Prostate gland (tissue), 2 donors: ENCODE results near the gene TNS3. TPM values are rescaled to one million over a fixed set of nuclear protein-coding genes. Genes with fewer than 3 reads are reported as not detected.

Experiments used
- DNase-seq: peaks from one replicate; pipeline ENCODE4 v3.0.0-alpha.2; 2019; ENCODE audit warnings: low spot score
- H3K27ac ChIP-seq, 2 donors: fragments of 200-600 bp; sonication (generic); 2 replicates each; pipeline ENCODE4 v1.5.1; 2017 to 2019
- H3K27me3 ChIP-seq: fragments of 200-600 bp; sonication (generic); replicated peaks from 2 replicates; pipeline ENCODE4 v1.5.1; 2019; ENCODE audit not compliant: insufficient read depth
- H3K36me3 ChIP-seq, 2 donors: fragments of 200-600 bp; sonication (generic); 1 replicate in 1 of 2; 2 replicates in 1 of 2; pipeline versions ENCODE4 v1.5.1 to v1.8.1; 2017 to 2019
- H3K4me1 ChIP-seq: fragments of 200-600 bp; sonication (generic); replicated peaks from 2 replicates; pipeline ENCODE4 v1.5.1; 2019
- H3K4me3 ChIP-seq, 2 donors: fragments of 200-600 bp; sonication (generic); 2 replicates each; pipeline ENCODE4 v1.5.1; 2017 to 2019
- H3K9me3 ChIP-seq: fragments of 200-600 bp; sonication (generic); 2 replicates; pipeline ENCODE4 v1.5.1; 2017
- CTCF ChIP-seq, 4 experiments: fragments of 200-600 bp in 2 of 4; fragments of 450-650 bp in 2 of 4; sonication (generic) in 2 of 4; IDR thresholded peaks; 1 replicate in 3 of 4; 2 replicates in 1 of 4; pipeline ENCODE4 v1.5.1; 2016 to 2019; ENCODE audit warnings: antibody characterized with exemption in 4 of 4, mild to moderate bottlenecking in 2 of 4, moderate library complexity in 2 of 4
- POLR2A ChIP-seq: fragments of 450-650 bp; IDR thresholded peaks from one replicate; pipeline ENCODE4 v1.6.1; 2016; ENCODE audit warnings: antibody characterized with exemption, mild to moderate bottlenecking
- POLR2AphosphoS5 ChIP-seq: sonication (generic); formaldehyde crosslinking; IDR thresholded peaks from one replicate; pipeline ENCODE4 v1.6.1; 2017; ENCODE audit warnings: antibody characterized with exemption
- WGBS: methylation state at CpG from one replicate; pipeline ENCODE4 v1.1.5; 2018; 5-methylcytosine and 5-hydroxymethylcytosine counted together
- intact Hi-C: fragments of 100-400 bp; cut with DNase I; formaldehyde crosslinking; loops from one replicate; pipeline ENCODE4 v1.14.2; 2022
- total RNA-seq, 2 donors: library from RNA; depleted of rRNA; stranded (reverse); fragments of >200 nt; gene quantifications; one replicate each; pipeline ENCODE4 v1.1.0, GENCODE V29; 2016

TNS3 gene
- total RNA-seq, 2 donors from 2014 or later = 19.5 to 95.8 TPM

GRCh38 chr7:47373871-47374451 is 207.9 kb downstream of the TNS3 start:
- no peak for DNase-seq
- intact Hi-C loops = no loop called here
- 86% methylated on average over 8 of the region's 8 CpGs for WGBS
- H3K4me3 ChIP-seq = no peak overlapping the region
- H3K9me3 ChIP-seq = no peaks in the 10 kb centered on the region
- H3K4me1 ChIP-seq = no peaks in the 10 kb centered on the region
- no peaks in the 10 kb centered on the region for H3K27me3 ChIP-seq
- H3K27ac ChIP-seq = no peak overlapping the region
- H3K36me3 ChIP-seq = no peaks in the 10 kb centered on the region
- TF ChIP-seq POLR2AphosphoS5 (no peak), POLR2A (no peak), CTCF (IDR thresholded peaks at IDR 0.05) (no peak)

- no peak overlapping the region for H3K4me3 ChIP-seq
- H3K27me3 ChIP-seq = no peaks in the 10 kb centered on the region
- WGBS = 18% methylated on average over 10 of the region's 10 CpGs
- TF ChIP-seq POLR2AphosphoS5 (peak; percentile 59), POLR2A (no peak)
- H3K27ac ChIP-seq = no peak overlapping the region
- H3K36me3 ChIP-seq = peaks cover 0 to 3% of the 10 kb centered on the region in 2 donors
- no peaks in the 10 kb centered on the region for H3K4me1 ChIP-seq
- intact Hi-C loops = no loop called here
- DNase-seq = peak; percentile 76
- no peaks in the 10 kb centered on the region for H3K9me3 ChIP-seq
These were observed 210.1 kb downstream of the TNS3 start for GRCh38 chr7:47371733-47372368.

GRCh38 chr7:47371317-47371716 is 210.6 kb downstream of the TNS3 start:
- DNase-seq = no peak
- Histone ChIP-seq H3K27ac (no peak overlapping the region), H3K4me1 (no peaks in the 10 kb centered on the region), H3K27me3 (no peaks in the 10 kb centered on the region), H3K36me3 (peaks cover 0 to 3% of the 10 kb centered on the region in 2 donors), H3K4me3 (no peak overlapping the region), H3K9me3 (no peaks in the 10 kb centered on the region)
- TF ChIP-seq POLR2A (no peak), POLR2AphosphoS5 (no peak), CTCF (IDR thresholded peaks at IDR 0.05) (no peak)
- WGBS = 76% methylated on average over 1 of the region's 1 CpG
- intact Hi-C loops = no loop called here

- Histone ChIP-seq H3K4me1 (no peaks in the 10 kb centered on the region), H3K9me3 (no peaks in the 10 kb centered on the region), H3K27me3 (no peaks in the 10 kb centered on the region), H3K27ac (no peak overlapping the region), H3K36me3 (peaks cover 0 to 3% of the 10 kb centered on the region in 2 donors), H3K4me3 (no peak overlapping the region)
- intact Hi-C loops = no loop called here
- no peak for TF ChIP-seq POLR2A
- no peak for TF ChIP-seq CTCF (IDR thresholded peaks at IDR 0.05)
- TF ChIP-seq POLR2AphosphoS5 = no peak
- 90% methylated on average over 15 of the region's 15 CpGs for WGBS
- no peak for DNase-seq
These were observed 211.4 kb downstream of the TNS3 start for GRCh38 chr7:47370461-47371042.

- Histone ChIP-seq H3K36me3 (peaks cover 0 to 3% of the 10 kb centered on the region in 2 donors), H3K9me3 (no peaks in the 10 kb centered on the region), H3K4me1 (no peaks in the 10 kb centered on the region), H3K27me3 (no peaks in the 10 kb centered on the region), H3K4me3 (no peak overlapping the region), H3K27ac (no peak overlapping the region)
- intact Hi-C loops = no loop called here
- DNase-seq = no peak
- TF ChIP-seq POLR2A (no peak), CTCF (IDR thresholded peaks at IDR 0.05) (no peak), POLR2AphosphoS5 (no peak)
- WGBS = 98% methylated on average over 3 of the region's 3 CpGs
These were observed 212.2 kb downstream of the TNS3 start for GRCh38 chr7:47369736-47370135.
